Measurements from ENCODE around the gene HEY2.
A peak's percentile ranks its signal among the peaks of the same experiment; 100 is the strongest.
"Not testable (repeated sequence)": the region's sequence is repeated elsewhere in the genome, so short reads cannot be mapped to it uniquely, and the experiment has no call there.

The HEY2 gene

DNA sequence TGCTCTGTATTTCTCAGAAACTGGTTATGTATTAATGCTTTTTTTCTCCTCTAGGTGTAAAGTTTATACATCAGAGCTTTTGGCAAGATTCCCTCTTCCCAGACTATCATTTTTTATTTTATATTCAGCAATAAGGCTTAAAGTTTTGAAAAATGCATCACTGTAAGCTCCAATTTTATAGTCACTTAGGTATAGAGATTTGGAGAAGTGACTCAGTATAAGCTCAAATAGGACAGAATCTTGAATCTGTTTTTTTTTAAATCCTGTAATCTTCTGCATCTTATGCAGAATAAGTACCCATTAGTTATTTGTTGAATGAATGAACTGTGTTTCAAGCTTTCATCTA, 42.4 kb downstream of the HEY2 start:
- H3K4me3 ChIP-seq (ENCODE audit: low read length) = peak overlapping the region; percentile 68

GRCh38 chr6:125792172-125792571, 42.7 kb downstream of the HEY2 start:
- no peak overlapping the region for H3K4me3 ChIP-seq (ENCODE audit: low read length)
- DNase-seq (ENCODE audit: low read depth, low spot score) = no peak

More for the DNA sequence above, 42.4 kb downstream of the HEY2 start:
- DNase-seq (ENCODE audit: low read depth, low spot score) = no peak

GRCh38 chr6:125792680-125793079, 43.2 kb downstream of the HEY2 start:
- H3K4me3 ChIP-seq (ENCODE audit: low read length) = no peak overlapping the region
- no peak for DNase-seq (ENCODE audit: low read depth, low spot score)

DNA sequence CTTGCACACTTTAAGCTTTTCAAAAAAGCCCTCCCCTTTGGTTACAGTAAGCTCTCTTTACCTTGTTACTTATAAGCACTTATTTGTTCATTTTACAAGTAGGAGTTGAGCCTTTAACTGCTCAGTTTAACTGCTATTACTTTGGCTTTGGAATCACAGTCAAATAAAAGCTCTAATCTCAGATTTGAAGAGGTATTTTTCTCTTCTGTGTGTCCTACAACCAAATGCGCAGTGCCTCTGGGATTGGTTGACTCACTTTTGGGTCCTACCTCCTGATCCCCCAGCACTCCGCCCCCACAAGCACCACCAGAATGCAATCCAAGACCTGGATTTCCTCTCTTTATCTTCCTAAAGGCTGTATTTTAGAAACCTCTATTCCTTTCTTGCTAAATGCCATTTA, 43.8 kb downstream of the HEY2 start:
- no peak overlapping the region for H3K4me3 ChIP-seq (ENCODE audit: low read length)

DNA sequence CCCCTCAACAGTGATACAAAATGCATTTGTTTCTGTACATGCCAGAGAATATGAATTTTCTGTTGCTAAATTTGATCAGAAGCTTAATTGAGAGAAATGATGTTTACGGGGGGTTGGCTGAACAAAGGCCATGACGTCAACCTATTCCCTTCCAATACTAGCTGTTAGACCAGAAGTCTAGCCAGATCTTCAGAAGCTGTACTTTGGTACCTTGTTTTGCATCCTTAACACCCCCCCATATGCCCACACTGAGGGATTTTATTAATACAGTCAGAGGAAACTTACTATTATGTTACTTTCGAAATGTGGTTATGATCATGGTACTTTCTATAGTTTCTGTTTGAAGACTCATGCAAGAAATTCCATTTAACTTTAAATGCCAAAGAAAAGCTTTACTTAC, 44.4 kb downstream of the HEY2 start:
- no peak overlapping the region for H3K4me3 ChIP-seq (ENCODE audit: low read length)
- DNase-seq (ENCODE audit: low read depth, low spot score) = no peak

More for the DNA sequence above, 43.8 kb downstream of the HEY2 start:
- DNase-seq (ENCODE audit: low read depth, low spot score) = no peak

- no peak for DNase-seq (ENCODE audit: low read depth, low spot score)
- no peak overlapping the region for H3K4me3 ChIP-seq (ENCODE audit: low read length)
Measured at GRCh38 chr6:125794342-125795137, 45.1 kb downstream of the HEY2 start.

- H3K4me3 ChIP-seq (ENCODE audit: low read length) = no peak overlapping the region
- DNase-seq (ENCODE audit: low read depth, low spot score) = no peak
Measured at GRCh38 chr6:125795301-125795700, 45.9 kb downstream of the HEY2 start.

DNA sequence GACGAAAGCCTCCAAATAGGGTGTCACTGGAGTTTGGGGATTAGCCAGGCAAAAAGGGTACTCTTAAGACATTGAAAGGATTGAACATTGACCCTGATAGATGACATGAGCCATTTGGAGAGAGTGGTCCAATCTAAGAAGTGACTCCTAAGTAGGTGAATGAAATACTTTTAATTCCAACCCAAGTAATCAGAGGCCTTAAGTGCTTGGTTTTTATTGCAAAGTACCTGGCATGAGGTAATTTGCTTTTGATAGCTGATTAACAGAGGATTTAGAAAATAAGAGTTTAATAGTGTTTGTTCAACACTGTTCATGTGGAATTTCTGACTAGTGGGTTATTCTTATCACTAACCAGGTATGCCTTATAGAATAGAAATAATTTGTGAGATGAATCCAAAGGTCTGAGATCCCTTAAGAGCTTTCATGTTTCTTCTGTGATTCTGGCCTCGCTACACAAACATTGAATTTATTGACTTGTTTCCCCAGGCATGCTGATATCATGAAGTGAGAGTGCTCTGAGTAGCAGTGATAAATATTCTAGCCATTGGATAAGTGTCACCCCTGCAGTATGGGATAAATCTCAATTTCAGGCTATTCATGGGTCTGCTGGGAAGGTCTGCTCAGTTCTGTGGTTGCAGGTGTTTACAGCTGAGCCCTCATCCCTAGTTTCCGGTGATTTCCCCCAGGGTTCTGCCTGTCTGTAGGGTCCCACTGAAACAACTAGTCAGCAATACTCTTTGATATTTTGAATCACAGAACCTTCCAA, 47.9 kb downstream of the HEY2 start:
- DNase-seq (ENCODE audit: low read depth, low spot score) = no peak
- no peak overlapping the region for H3K4me3 ChIP-seq (ENCODE audit: low read length)

- no peak for DNase-seq (ENCODE audit: low read depth, low spot score)
- H3K4me3 ChIP-seq (ENCODE audit: low read length) = no peak overlapping the region
Measured at GRCh38 chr6:125797886-125798444, 48.5 kb downstream of the HEY2 start.

GRCh38 chr6:125798734-125799508, 49.5 kb downstream of the HEY2 start:
- no peak for DNase-seq (ENCODE audit: low read depth, low spot score)
- H3K4me3 ChIP-seq (ENCODE audit: low read length) = no peak overlapping the region

- no peak overlapping the region for H3K4me3 ChIP-seq (ENCODE audit: low read length)
- no peak for DNase-seq (ENCODE audit: low read depth, low spot score)
Measured at GRCh38 chr6:125802383-125802782, 53.0 kb downstream of the HEY2 start.

GRCh38 chr6:125802943-125803377, 53.5 kb downstream of the HEY2 start:
- H3K4me3 ChIP-seq (ENCODE audit: low read length) = no peak overlapping the region
- DNase-seq (ENCODE audit: low read depth, low spot score) = peak; percentile 54

DNA sequence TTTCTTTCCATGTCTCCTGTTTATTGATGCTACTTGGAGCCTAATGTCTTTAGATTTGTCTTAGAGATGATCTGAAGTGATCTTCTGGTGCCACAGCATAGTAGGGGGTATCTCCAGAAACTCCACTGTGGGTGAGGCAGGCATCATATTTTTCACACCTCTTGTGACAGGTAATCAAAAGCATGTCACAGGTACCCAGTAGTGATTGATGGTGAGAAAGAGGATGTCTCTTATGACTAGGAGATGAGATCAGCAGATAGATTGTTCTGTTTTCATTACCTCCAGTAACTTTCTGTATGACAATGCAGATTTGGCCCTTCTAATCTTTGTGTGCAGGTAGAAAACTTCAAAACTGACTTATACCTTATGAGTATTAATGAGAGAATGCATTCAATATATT, 54.8 kb downstream of the HEY2 start:
- no peak overlapping the region for H3K4me3 ChIP-seq (ENCODE audit: low read length)
- no peak for DNase-seq (ENCODE audit: low read depth, low spot score)

DNA sequence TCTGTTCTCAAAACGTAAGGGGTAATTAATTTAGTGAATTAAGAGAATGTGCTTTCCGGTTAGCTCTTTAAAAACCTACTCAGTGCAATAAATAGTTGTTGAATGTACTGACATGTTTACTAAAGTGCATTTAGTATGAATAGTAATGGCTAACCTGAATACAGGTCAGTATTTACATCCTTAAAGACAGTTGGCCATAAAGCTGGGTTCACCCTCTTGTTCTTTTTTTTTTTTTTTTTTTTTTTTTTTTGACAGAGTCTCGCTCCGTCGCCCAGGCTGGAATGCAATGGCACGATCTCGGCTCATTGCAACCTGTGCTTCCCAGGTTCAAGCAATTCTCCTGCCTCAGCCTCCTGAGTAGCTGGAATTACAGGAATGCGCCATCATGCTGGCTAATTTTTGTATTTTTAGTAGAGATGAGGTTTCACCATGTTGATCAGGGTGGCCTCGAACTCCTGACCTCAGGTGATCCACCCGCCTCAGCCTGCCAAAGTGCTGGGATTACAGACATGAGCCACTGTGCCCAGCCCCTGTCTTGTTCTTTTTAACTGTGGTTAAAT, 55.5 kb downstream of the HEY2 start:
- not testable (repeated sequence) for DNase-seq (ENCODE audit: low read depth, low spot score); H3K4me3 ChIP-seq (ENCODE audit: low read length)

- no peak for DNase-seq (ENCODE audit: low read depth, low spot score)
- no peak overlapping the region for H3K4me3 ChIP-seq (ENCODE audit: low read length)
Measured at GRCh38 chr6:125806813-125807212, 57.4 kb downstream of the HEY2 start.

GRCh38 chr6:125807293-125807692, 57.9 kb downstream of the HEY2 start:
- DNase-seq (ENCODE audit: low read depth, low spot score) = no peak
- H3K4me3 ChIP-seq (ENCODE audit: low read length) = no peak overlapping the region

GRCh38 chr6:125808060-125808459, 58.6 kb downstream of the HEY2 start:
- H3K4me3 ChIP-seq (ENCODE audit: low read length) = no peak overlapping the region
- no peak for DNase-seq (ENCODE audit: low read depth, low spot score)

DNA sequence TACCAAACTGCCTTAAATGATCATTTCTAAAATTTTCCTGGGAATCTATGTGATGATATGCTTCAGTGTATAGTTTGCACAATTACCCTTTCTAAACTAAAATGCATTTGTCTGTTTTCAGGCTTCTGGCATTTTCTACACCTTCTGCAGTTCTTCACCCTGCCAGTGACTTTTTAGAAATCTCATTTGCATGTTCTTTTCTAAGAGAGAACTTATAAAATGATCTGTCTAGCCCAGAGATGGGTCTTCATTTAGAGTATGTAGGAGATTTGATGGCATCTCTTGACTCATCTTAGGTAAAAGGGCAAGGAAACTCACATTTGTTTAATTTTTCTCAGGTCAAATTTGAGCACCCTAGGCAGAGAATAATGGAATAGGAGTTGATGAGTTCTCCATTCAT, 59.2 kb downstream of the HEY2 start:
- no peak overlapping the region for H3K4me3 ChIP-seq (ENCODE audit: low read length)
- no peak for DNase-seq (ENCODE audit: low read depth, low spot score)

DNA sequence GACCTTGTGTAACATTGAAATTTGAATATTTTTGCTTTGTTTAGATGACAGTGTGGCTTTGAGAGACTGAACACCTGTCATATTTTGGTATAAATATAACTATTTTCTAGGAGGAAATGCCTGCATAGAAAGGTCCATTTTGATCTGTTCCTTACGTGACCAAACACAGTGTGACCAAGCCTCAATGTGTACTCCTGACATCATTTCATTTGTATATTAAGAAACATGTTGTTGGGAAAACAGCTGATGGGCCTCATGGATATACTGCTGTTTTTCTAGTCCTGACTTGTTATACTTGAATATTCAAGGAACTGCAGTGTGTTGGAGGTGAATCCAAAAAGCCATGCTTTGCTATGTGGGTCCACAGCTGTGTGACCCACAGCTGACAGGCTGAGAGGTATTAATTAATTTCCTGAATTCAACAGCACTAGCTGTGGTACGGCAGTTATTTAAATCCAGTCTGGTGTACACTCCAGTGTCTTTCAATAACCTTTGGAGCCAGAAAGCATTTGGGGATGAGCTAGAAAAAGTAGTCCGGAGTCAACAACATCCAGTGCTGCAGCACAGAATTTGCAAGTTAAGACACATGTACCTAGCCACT, 60.2 kb downstream of the HEY2 start:
- H3K4me3 ChIP-seq (ENCODE audit: low read length) = no peak overlapping the region
- no peak for DNase-seq (ENCODE audit: low read depth, low spot score)

All from Jurkat, Clone E6-1 (cell line).